HepG2 (cell line): ENCODE measurements around the gene ABCC1. TPM values are rescaled to one million over a fixed set of nuclear protein-coding genes. Genes with fewer than 3 reads are reported as not detected.

Experiments used
- CREB1 ChIP-seq, 2 experiments: fragments of 450-650 bp in 1 of 2; IDR thresholded peaks; 2 replicates each; pipeline ENCODE4 v1.6.1; 2016 to 2017; ENCODE audit warnings: control low read depth in 1 of 2, mild to moderate bottlenecking in 1 of 2, missing compliant biosample characterization in 1 of 2, missing genetic modification characterization in 1 of 2
- FOXP1 ChIP-seq, 2 experiments: fragments of 450-650 bp in 1 of 2; IDR thresholded peaks; 2 replicates each; pipeline ENCODE4 v1.6.1; 2017 to 2018; ENCODE audit warnings: antibody characterized with exemption in 1 of 2
- KDM6A ChIP-seq: IDR thresholded peaks from 2 replicates; pipeline ENCODE4 v1.6.1; 2016; ENCODE audit warnings: low read depth
- NR2F1 ChIP-seq, 2 experiments: fragments of 450-650 bp in 1 of 2; formaldehyde crosslinking in 1 of 2; IDR thresholded peaks; 2 replicates each; pipeline versions ENCODE4 v1.5.0 to v1.6.1; 2016 to 2020; ENCODE audit warnings: mild to moderate bottlenecking in 1 of 2, missing compliant biosample characterization in 1 of 2, missing genetic modification reagents in 1 of 2, moderate library complexity in 1 of 2
- NR2F6 ChIP-seq, 2 experiments: IDR thresholded peaks; 2 replicates each; pipeline ENCODE4 v1.6.1; 2016; ENCODE audit warnings: antibody characterized with exemption in 1 of 2, mild to moderate bottlenecking in 1 of 2
- RARA ChIP-seq: IDR thresholded peaks from 2 replicates; pipeline ENCODE4 v1.6.1; 2016; ENCODE audit warnings: missing genetic modification reagents, missing compliant biosample characterization
- RARG ChIP-seq: sonication (generic); formaldehyde crosslinking; IDR thresholded peaks from 2 replicates; pipeline ENCODE4 v1.4.0; 2020; ENCODE audit warnings: low read depth, mild to moderate bottlenecking, missing genetic modification reagents
- RFX1 ChIP-seq: fragments of 450-650 bp; IDR thresholded peaks from 2 replicates; pipeline ENCODE4 v1.6.1; 2017
- SRSF9 ChIP-seq: fragments of 200-400 bp; formaldehyde crosslinking; IDR thresholded peaks from 2 replicates; pipeline ENCODE4 v1.6.1; 2018; ENCODE audit warnings: borderline replicate concordance, mild to moderate bottlenecking, low read depth, low read length; ENCODE audit not compliant: insufficient read depth, poor library complexity, severe bottlenecking
- TEAD3 ChIP-seq: optimal IDR thresholded peaks from 2 replicates; pipeline ENCODE3; 2016; ENCODE audit warnings: borderline replicate concordance
- ZBTB38 ChIP-seq: sonication (generic); formaldehyde crosslinking; IDR thresholded peaks from 2 replicates; pipeline ENCODE4 v1.5.1; 2020; ENCODE audit warnings: mild to moderate bottlenecking, missing genetic modification reagents
- ZNF567 ChIP-seq: sonication (generic); formaldehyde crosslinking; IDR thresholded peaks from 2 replicates; pipeline ENCODE4 v1.8.1; 2023; ENCODE audit warnings: mild to moderate bottlenecking, missing genetic modification reagents, borderline replicate concordance
- ZNF619 ChIP-seq: sonication (generic); formaldehyde crosslinking; IDR thresholded peaks from 2 replicates; pipeline ENCODE4 v1.4.0; 2020; ENCODE audit warnings: mild to moderate bottlenecking, missing genetic modification reagents
- polyA plus RNA-seq, 8 experiments: library from polyadenylated mRNA; depleted of rRNA in 3 of 8; stranded (reverse) in 7 of 8; unstranded in 1 of 8; fragments of >200 nt; fragmentation: Illumina TruSeq in 4 of 8; extraction: Trizol in 4 of 8; gene quantifications; 2 replicates each; pipeline versions ENCODE4 v1.2.1 to v1.2.3, GENCODE V29; 2011 to 2016; ENCODE audit warnings: low read depth in 4 of 8, missing spikeins in 1 of 8, mixed read lengths in 1 of 8; ENCODE audit not compliant: insufficient read depth in 1 of 8
- total RNA-seq, 5 experiments: library from RNA; depleted of rRNA; stranded (reverse); fragments of >200 nt; fragmentation: Illumina TruSeq; extraction: Trizol; gene quantifications; 2 replicates each; pipeline ENCODE4 v1.2.3, GENCODE V29; 2016; ENCODE audit warnings: low read depth in 1 of 5
- TF ChIP-seq, protein P1 (sequence below): IDR thresholded peaks from 2 replicates; pipeline ENCODE4 v1.6.1; 2012; ENCODE audit warnings: low read depth, low read length, improper control_type of control experiment
- TF ChIP-seq, protein P2 (sequence below): sonication (generic); formaldehyde crosslinking; IDR thresholded peaks from 2 replicates; pipeline ENCODE4 v1.8.0; 2022; ENCODE audit warnings: mild to moderate bottlenecking, missing genetic modification reagents, moderate library complexity
- TF ChIP-seq, protein P3 (sequence below): sonication (generic); formaldehyde crosslinking; IDR thresholded peaks from 2 replicates; pipeline ENCODE4 v1.5.0; 2020; ENCODE audit warnings: missing genetic modification reagents
- TF ChIP-seq, protein P4 (sequence below): sonication (generic); formaldehyde crosslinking; IDR thresholded peaks from 2 replicates; pipeline ENCODE4 v1.5.1; 2020; ENCODE audit warnings: missing genetic modification reagents, mild to moderate bottlenecking, borderline replicate concordance
- TF ChIP-seq, protein P5 (sequence below): fragments of 450-650 bp; IDR thresholded peaks from 2 replicates; pipeline ENCODE4 v1.6.1; 2016
- TF ChIP-seq, protein P6 (sequence below): sonication (generic); formaldehyde crosslinking; conservative IDR thresholded peaks from 2 replicates; pipeline ENCODE4 v1.8.0; 2022; ENCODE audit warnings: mild to moderate bottlenecking, moderate library complexity, missing genetic modification reagents

Gene ABCC1
- total and polyA plus RNA-seq, 2 of the 13 experiments (the other 11 are each of a cell fraction or from before 2014, with no cell fraction given) = 13.0 to 30.6 TPM

DNA sequence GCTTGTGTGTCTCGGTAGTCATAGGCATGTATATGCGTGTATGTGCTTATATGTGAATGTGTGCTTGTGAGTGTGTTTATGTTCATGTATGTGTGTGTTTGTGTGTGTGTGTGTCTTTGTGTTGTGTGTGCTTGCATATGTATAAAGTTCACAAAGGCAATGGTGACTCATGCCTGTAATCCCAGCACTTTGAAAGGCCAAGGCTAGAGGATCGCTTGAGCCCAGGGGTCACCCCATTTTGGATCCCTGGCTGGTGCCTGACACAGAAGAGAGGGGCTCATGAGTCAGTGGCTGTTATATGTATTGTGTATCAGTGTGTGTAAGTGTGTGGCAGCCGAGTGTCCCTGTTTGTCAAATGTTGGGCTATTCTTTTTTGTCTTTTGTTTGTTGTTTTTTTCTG lies 69.3 kb downstream of the ABCC1 start (continued):
- TF ChIP-seq, protein P1, sequence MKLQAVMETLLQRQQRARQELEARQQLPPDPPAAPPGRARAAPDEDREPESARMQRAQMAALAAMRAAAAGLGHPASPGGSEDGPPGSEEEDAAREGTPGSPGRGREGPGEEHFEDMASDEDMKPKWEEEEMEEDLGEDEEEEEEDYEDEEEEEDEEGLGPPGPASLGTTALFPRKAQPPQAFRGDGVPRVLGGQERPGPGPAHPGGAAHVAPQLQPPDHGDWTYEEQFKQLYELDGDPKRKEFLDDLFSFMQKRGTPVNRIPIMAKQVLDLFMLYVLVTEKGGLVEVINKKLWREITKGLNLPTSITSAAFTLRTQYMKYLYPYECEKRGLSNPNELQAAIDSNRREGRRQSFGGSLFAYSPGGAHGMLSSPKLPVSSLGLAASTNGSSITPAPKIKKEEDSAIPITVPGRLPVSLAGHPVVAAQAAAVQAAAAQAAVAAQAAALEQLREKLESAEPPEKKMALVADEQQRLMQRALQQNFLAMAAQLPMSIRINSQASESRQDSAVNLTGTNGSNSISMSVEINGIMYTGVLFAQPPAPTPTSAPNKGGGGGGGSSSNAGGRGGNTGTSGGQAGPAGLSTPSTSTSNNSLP = peak; percentile 56; the same call in 1 of the 2 replicates
- TF ChIP-seq RARA (CRISPR knock-in tag) (peak; percentile 62), NR2F1 (CRISPR knock-in tag; IDR thresholded peaks at IDR 0.05) (peak in 1 of 2 experiments; percentile 86; a peak in 2 of 4 replicates), TEAD3 (CRISPR knock-in tag) (peak; percentile 15), NR2F6 (IDR thresholded peaks at IDR 0.05) (peak; percentile 24; the same call in 1 of the 2 replicates), NR2F6 (CRISPR knock-in tag; IDR thresholded peaks at IDR 0.05) (0 out of 2 replicates have a peak, but pooled peaks have one; percentile 13), KDM6A (CRISPR knock-in tag) (no peak), RFX1 (no peak), RARG (no peak), ZNF567 (no peak), ZNF619 (CRISPR knock-in tag) (no peak), FOXP1 (IDR thresholded peaks at IDR 0.05) (peak; percentile 76; the same call in 1 of the 2 replicates), FOXP1 (CRISPR knock-in tag; IDR thresholded peaks at IDR 0.05) (no peak), CREB1 (IDR thresholded peaks at IDR 0.05) (peak; percentile 40; the same call in 1 of the 2 replicates), CREB1 (CRISPR knock-in tag; IDR thresholded peaks at IDR 0.05) (no peak), SRSF9 (no peak), ZBTB38 (no peak)
- TF ChIP-seq, protein P2, sequence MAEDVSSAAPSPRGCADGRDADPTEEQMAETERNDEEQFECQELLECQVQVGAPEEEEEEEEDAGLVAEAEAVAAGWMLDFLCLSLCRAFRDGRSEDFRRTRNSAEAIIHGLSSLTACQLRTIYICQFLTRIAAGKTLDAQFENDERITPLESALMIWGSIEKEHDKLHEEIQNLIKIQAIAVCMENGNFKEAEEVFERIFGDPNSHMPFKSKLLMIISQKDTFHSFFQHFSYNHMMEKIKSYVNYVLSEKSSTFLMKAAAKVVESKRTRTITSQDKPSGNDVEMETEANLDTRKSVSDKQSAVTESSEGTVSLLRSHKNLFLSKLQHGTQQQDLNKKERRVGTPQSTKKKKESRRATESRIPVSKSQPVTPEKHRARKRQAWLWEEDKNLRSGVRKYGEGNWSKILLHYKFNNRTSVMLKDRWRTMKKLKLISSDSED (CRISPR knock-in tag) = no peak
- TF ChIP-seq, protein P3, sequence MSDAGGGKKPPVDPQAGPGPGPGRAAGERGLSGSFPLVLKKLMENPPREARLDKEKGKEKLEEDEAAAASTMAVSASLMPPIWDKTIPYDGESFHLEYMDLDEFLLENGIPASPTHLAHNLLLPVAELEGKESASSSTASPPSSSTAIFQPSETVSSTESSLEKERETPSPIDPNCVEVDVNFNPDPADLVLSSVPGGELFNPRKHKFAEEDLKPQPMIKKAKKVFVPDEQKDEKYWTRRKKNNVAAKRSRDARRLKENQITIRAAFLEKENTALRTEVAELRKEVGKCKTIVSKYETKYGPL = no peak
- TF ChIP-seq, protein P4, sequence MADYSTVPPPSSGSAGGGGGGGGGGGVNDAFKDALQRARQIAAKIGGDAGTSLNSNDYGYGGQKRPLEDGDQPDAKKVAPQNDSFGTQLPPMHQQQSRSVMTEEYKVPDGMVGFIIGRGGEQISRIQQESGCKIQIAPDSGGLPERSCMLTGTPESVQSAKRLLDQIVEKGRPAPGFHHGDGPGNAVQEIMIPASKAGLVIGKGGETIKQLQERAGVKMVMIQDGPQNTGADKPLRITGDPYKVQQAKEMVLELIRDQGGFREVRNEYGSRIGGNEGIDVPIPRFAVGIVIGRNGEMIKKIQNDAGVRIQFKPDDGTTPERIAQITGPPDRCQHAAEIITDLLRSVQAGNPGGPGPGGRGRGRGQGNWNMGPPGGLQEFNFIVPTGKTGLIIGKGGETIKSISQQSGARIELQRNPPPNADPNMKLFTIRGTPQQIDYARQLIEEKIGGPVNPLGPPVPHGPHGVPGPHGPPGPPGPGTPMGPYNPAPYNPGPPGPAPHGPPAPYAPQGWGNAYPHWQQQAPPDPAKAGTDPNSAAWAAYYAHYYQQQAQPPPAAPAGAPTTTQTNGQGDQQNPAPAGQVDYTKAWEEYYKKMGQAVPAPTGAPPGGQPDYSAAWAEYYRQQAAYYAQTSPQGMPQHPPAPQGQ = no peak
- TF ChIP-seq, protein P5, sequence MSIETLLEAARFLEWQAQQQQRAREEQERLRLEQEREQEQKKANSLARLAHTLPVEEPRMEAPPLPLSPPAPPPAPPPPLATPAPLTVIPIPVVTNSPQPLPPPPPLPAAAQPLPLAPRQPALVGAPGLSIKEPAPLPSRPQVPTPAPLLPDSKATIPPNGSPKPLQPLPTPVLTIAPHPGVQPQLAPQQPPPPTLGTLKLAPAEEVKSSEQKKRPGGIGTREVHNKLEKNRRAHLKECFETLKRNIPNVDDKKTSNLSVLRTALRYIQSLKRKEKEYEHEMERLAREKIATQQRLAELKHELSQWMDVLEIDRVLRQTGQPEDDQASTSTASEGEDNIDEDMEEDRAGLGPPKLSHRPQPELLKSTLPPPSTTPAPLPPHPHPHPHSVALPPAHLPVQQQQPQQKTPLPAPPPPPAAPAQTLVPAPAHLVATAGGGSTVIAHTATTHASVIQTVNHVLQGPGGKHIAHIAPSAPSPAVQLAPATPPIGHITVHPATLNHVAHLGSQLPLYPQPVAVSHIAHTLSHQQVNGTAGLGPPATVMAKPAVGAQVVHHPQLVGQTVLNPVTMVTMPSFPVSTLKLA = 0 out of 2 replicates have a peak, but pooled peaks have one; percentile 15
- TF ChIP-seq, protein P6, sequence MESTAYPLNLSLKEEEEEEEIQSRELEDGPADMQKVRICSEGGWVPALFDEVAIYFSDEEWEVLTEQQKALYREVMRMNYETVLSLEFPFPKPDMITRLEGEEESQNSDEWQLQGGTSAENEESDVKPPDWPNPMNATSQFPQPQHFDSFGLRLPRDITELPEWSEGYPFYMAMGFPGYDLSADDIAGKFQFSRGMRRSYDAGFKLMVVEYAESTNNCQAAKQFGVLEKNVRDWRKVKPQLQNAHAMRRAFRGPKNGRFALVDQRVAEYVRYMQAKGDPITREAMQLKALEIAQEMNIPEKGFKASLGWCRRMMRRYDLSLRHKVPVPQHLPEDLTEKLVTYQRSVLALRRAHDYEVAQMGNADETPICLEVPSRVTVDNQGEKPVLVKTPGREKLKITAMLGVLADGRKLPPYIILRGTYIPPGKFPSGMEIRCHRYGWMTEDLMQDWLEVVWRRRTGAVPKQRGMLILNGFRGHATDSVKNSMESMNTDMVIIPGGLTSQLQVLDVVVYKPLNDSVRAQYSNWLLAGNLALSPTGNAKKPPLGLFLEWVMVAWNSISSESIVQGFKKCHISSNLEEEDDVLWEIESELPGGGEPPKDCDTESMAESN (CRISPR knock-in tag) = no peak
